Activated CD4-positive, alpha-beta T cell treated with anti-CD3 and anti-CD28 coated beads, Interleukin-2, amount 50 U/mL, for 16 hours (primary cell): ENCODE measurements around the gene LCNL1.
A peak's percentile ranks its signal among the peaks of the same experiment; 100 is the strongest.
"Not testable (repeated sequence)": the region's sequence is repeated elsewhere in the genome, so short reads cannot be mapped to it uniquely, and the experiment has no call there.

Source experiments
- DNase-seq: peaks from one replicate; pipeline ENCODE4 v3.0.0-alpha.2; 2020

The LCNL1 gene

DNA sequence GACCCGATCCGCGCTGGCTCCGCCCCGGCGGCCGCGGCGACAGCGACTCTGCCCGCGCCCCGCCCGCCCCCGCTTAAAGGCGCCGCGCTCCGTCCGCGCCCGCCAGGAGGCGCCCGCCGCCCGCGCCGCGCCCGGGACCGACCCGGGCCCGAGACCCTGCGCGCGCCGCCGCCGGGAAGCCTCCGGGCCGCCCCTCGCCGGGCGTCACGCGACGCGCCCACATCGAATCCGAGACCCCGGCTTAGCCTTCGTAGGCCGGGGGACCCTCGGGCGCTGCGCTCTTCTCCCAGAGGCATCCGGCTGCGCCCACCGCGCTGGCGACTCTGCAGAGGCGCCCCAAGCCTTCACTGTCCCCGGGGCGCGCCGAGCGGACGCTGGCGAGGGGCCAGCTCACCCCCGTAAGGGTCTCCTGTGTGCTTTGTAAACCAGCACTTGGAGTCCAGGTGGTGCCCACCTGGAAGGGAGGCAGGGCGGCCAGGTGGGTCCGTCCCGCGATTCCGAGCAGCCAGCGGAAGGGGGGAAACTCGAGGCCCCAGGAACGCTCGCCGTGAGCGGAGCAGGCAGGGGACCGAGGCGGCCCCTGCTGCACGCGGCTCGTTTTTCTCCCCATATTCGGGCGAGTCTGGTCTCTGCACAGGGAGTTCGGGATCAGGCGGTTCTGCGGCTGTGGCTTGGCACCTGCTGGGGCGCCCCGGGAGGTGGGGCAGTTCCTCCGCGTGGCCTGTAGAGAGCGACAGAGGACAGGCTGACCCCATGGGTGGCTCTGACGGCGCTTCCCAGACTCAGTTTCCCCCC lies 45.7 kb downstream of the LCNL1 start:
- peak; percentile 88 for DNase-seq

DNA sequence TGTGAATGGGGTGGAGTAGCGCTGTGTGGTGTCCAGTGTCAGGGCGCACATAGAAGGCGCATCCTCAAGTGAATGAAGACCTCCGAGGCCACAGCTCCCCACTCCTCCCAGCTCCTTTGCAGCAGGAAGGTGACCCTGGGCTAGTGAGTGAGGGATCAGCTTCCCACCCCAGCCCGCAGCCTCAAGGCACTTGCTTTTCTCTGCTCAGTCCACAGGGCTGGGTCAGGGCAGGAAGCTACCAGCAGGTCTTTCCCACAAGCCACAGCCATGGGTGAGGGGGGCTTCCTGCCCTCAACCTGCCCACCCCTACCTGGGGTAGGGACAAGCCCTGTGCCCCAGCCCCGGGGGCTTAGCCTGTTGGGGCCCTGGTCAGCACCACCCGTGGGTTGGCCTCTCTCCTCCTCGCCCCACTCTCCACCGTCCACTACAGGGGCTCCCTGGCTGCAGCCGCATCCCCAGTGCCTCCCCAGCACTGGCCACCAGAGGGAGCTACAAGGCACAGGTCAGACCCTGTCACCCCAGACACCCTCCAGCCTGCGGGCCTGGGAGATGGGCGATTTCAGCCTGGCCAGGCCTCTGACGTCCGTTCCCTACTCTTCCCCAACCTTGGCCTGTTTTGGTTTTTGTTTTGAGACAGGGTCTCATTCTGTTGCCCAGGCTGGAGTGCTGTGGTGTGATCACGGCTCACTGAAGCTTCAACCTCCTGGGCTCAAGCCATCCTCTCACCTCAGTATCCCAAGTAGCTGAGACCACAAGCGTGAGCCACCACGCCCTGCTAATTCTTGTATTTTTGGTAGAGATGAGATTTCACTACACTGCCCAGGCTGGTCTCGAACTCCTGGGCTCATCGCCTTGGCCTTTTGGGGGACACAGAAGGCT lies 46.5 kb downstream of the LCNL1 start:
- DNase-seq: peak; percentile 89

DNA sequence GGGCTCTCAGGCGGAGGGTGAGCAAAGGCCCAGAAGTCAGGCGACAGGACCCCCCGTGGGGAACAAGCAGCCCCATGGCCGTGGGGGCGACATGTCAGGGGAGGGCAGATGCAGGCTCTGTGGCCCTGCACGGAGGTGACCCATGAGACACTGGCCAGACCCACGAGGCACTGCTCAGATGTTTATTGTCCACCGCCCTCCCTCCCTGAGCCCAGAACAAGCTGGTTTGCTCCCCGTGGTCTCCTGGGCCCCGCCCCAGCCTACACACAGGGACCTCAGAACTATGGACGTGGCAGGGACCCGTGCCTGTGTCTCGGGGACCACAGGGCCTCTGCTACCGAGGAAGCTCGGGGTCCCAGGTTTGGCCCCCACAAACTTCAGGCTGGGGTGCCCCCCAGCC lies 47.2 kb downstream of the LCNL1 start:
- DNase-seq: peak; percentile 39

DNA sequence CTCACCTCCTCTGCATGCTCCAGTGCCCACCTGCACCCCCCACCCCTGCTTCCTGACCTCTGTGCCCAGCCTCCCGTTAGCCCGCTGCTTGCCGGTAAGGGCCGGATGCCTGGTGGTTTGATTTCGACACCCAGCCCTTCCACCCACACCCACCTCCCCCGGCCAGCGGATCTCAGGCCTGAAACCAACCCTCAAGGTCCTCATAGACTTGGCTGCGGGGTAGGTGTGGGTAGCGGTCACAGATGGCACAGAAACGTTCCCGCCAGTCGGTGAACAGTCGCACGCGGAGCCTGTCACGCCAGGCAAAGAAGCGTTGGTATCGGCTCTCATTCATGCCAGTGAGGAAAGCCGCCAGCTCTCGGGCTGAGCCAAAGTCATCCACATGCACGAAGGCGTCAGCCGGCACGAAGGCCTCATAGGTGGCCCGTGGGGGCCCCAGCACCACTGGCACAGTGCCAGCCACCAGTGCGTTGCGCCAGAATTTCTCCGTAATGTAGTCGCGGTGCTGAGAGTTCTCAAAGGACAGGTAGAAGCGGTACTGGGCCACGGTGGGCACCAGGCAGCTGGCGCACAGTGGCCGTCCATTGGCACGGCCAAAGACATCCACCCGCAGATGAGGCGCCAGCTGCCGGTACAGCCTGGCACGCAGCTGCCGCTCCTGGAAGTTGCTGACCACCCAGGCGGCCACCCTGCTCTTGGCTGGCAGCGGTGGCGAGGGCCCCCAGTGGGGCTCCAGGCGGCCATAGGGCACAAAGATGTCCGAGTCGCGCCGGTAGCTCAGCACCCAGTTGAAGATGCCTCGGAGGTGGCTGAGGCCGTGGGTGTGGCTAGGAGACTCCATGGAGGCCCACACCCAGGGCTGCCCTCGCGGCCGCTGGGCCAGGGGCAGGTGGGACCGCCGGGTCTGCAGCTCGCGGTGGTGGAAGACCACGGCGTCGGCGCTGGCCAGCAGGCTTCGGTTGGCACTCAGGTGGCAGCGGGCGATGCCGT lies 48.0 kb downstream of the LCNL1 start:
- peak; percentile 90 for DNase-seq

DNA sequence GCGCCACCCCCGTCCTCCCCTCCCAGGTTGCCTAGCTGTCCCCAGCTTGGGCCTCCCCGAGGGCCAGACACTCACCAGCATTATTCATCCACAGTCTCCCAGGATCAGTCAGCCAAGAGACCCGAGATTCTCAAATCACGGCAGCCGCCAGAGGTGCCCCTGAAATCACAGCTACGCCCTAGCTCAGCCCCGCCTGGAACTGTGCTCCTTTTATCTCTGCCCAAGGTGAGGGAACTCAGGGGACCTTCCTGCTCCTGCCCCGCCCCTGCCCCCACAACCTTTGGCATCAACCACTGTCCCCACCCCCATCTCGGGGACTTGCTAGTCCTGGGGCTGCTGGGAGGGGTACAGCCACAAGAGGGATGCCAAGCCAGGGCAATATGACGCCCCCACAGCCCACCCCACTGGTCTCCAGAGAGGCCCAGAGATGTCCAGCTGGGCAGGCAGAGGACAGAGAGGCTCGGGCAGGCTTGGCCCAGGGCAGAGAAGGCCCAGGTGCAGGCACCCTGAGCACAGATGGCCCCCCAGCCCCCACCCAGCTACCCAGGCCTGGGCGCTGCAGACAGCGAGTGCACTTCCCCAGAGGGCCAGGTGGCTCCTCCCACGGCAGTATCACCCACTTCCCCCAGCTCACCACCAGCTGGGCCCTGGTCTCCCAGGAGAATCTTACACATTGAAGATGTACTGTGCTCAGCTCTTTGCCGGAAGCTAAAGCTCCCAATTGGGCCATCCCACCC lies 49.3 kb downstream of the LCNL1 start, which contains the start of gene FUT7:
TSS of gene FUT7 (minus strand) at position 185 of the 737 bp plus-strand sequence. CDS start at position 88, 97 bp downstream.
- DNase-seq: peak; percentile 87

DNA sequence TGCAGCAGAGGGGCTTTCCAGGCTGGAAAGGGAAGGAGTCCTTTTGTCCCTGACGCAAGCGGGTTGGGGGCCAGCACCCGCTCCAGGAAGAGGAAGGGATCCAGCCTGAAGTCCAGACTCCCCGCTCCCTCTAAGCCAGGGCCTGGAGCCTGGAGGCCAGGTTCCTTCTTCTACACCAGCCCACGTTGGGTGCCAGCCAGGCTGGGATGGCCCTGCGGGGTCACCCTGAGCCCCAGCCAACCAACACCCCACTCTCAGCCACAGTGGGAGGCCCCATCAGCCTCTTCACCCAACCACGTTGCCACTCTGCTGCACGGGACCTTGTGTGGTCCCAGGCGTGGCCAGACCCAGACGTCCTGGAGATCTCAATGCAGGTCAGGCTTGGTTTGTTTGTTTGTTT lies 50.1 kb downstream of the LCNL1 start:
- DNase-seq: peak; percentile 66

DNA sequence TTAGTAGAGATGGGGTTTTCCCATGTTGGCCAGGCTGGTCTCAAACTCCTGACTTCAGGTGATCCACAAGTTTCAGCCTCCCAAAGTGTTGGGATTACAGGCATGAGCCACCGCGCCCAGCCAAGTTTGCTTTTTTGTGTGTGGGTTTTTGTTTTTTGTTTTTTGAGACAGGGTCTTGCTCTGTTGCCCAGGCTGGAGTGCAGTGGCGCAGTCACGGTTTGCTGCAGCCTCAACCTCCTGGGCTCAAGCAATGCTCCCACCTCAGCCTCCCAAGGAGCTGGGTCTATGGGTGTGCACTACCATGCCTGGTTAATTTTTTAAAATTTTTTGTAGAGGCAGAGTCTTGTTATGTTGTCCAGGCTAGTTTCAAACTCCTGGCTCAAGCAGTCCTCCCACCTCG lies 50.7 kb downstream of the LCNL1 start:
- DNase-seq: not testable (repeated sequence)

DNA sequence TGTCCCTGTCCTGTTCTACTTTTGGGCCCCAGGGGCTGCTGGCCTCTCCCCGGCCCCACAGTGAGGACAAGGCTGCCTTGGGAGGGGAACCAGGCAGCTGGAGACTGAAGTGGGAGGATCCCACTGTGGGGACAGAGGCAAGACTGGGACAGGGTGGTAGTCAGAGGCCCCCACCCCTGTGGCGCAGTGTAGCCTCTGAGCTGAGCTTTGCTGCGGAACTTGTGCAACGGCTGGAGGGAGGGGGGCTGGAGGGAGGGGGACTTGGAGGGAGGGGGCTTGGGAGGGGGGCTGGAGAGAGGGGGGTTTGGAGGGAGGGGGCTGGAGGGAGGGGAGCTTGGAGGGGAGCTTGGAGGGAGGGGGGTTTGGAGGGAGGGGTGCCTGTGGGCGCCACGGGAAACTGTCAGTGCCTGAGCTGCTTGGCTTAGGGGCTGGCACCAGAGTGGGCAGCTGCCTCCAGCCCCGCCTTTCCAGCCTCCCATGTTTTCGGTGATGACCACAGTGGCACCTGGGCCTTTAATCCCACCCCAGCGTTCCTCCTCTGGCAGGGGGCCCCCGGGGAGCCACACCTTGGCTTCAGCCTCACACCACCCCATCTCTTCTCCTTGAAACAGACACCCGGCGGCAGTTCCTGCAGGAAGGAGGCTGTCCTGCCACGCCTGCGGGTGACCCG lies 51.4 kb downstream of the LCNL1 start:
- no peak for DNase-seq

DNA sequence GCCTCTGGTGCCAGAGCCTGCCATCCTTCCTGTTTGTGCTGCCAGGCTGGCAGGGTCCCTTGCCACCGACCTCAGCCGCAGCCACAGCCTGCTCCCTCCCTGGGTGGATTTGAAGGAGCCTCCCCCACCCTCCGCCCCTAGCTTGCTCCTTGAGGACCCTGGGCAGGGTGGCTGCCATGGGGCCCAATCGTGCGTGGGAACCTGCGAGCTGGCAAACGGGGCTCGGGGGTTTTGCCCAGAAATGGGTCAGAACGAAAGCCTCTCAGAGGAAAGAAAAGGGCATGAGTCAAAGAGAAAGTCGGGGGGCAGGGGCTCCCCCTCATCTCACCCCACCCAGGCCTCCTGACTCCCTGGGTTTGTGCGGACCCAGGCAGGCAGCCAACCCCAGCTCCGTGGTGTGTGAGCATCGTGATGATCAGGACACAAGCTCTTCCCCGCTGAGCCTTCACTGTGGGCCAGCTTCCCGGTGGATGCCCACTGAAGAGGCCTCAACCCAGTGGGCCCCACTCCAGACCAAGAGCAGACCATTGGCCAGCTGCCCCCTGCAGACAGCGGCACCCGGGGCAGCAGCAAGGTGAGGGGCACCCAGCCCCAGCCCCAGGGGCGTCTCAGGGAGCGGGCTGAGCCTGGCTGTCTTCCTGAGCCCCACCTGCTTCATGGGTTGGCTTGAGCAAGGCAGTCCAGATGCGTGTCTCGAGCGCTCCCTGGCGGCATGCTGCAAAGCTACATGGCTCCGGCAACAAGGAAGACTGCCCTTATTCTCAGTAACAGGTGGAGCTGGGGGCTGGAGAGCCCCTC lies 52.1 kb downstream of the LCNL1 start:
- DNase-seq: peak; percentile 97
